Right lobe of liver (tissue), 6 donors: ENCODE data around the gene LGALS8. TPM values are rescaled to one million over a fixed set of nuclear protein-coding genes. Genes with fewer than 3 reads are reported as not detected.

ENCODE experiments used
- ATAC-seq, 4 donors: fragments of 200-7000 bp; cut with Tn5 transposase; one replicate each; pipeline ENCODE4 v1.9.1; 2020; ENCODE audit warnings: mild to moderate bottlenecking in 4 of 4, moderate library complexity in 4 of 4
- DNase-seq, 3 donors: peaks; one replicate each; pipeline ENCODE4 v3.0.0-alpha.2; 2020
- H3K27ac ChIP-seq, 3 donors: fragments of 200-600 bp; one replicate each; pipeline ENCODE4 v1.8.0; 2022
- H3K27me3 ChIP-seq, 2 donors: fragments of 200-600 bp; one replicate each; pipeline ENCODE4 v1.8.0; 2022
- H3K36me3 ChIP-seq, 4 donors: fragments of 200-600 bp; sonication (generic) in 1 of 4; one replicate each; pipeline versions ENCODE4 v1.5.1 to v1.8.0; 2017 to 2022; ENCODE audit warnings: control low read depth in 1 of 4
- H3K4me1 ChIP-seq, 4 donors: fragments of 200-600 bp; sonication (generic) in 1 of 4; one replicate each; pipeline versions ENCODE4 v1.5.1 to v1.8.0; 2017 to 2022; ENCODE audit warnings: control low read depth in 1 of 4
- H3K4me3 ChIP-seq, 3 donors: fragments of 200-600 bp; one replicate each; pipeline ENCODE4 v1.8.0; 2022
- H3K9me3 ChIP-seq, 4 donors: fragments of 200-600 bp; sonication (generic) in 1 of 4; one replicate each; pipeline versions ENCODE4 v1.5.1 to v1.8.0; 2017 to 2022; ENCODE audit warnings: control low read depth in 1 of 4
- POLR2A ChIP-seq: fragments of 450-650 bp; IDR thresholded peaks from one replicate; pipeline ENCODE4 v1.6.1; 2017; ENCODE audit warnings: antibody characterized with exemption, mild to moderate bottlenecking
- WGBS: methylation state at CpG from one replicate; pipeline ENCODE4 v1.1.6; 2018; ENCODE audit warnings: low coverage, low lambda C conversion rate; ENCODE audit not compliant: insufficient coverage; ENCODE audit errors: missing lambda C conversion rate; 5-methylcytosine and 5-hydroxymethylcytosine counted together
- intact Hi-C, 2 donors: fragments of 100-400 bp; cut with DNase I; formaldehyde crosslinking; loops; one replicate each; pipeline versions ENCODE4 v1.11.2 to v1.14.1; 2022
- total RNA-seq, 6 experiments: library from RNA; depleted of rRNA in 2 of 6; stranded (reverse); fragments of >200 nt in 2 of 6; fragmentation: NEBNext Ultra II Directional in 3 of 6; extraction: Animal tissue kit (Norgen Biotek cat#: 25700) in 3 of 6; gene quantifications; one replicate each; pipeline versions ENCODE4 v1.1.0 to v1.2.4, GENCODE V29; 2016 to 2023
- TF ChIP-seq, protein P1 (sequence below), 4 donors: fragments of 200-600 bp in 3 of 4; fragments of 450-650 bp in 1 of 4; IDR thresholded peaks; one replicate each; pipeline versions ENCODE4 v1.5.1 to v1.8.0; 2016 to 2022; ENCODE audit warnings: antibody characterized with exemption in 4 of 4, mild to moderate bottlenecking in 2 of 4
- donor health status: DM: no; HTN: yes; CAD: no.
- donor health status: DM: no; HTN: no; CAD: no.
- donor health status: DM: no; HTN: no; CAD: no.
- donor health status: DM: no; HTN: yes; CAD: no.
- donor health status: DM: no; HTN: yes; CAD: no.

Gene LGALS8
- total RNA-seq, 6 experiments from 2014 or later, result 30.4 to 69.3 (median 42.3) TPM

DNA sequence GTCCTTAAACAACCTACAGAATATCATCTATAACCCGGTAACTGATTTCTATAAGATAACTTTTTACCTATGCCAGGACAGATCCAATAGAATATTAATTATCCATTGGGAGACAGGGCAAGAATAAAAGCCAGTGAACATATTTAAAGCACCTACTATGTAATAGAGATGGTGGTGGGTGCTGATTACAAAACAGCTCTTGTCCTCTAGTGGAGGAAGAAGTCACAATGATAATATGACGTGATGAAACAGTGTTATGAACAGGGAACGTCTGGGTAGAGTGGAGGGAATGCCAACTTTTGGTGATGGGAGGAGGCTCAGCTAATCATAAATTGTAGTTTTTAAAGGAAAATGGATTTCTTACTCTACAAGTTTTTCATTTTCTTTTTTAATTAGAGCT lies 2.3 kb downstream of the LGALS8 start:
- Histone ChIP-seq H3K9me3 (no peaks in the 10 kb centered on the region), H3K36me3 (peaks cover 0 to 28% (median 6%) of the 10 kb centered on the region in 4 donors), H3K27ac (no peak overlapping the region), H3K27me3 (no peaks in the 10 kb centered on the region), H3K4me3 (no peak overlapping the region), H3K4me1 (peaks cover 0 to 20% (median 2%) of the 10 kb centered on the region in 4 donors)
- DNase-seq (no peak), ATAC-seq (no peak)
- intact Hi-C loops, result no loop called here
- TF ChIP-seq, protein P1, sequence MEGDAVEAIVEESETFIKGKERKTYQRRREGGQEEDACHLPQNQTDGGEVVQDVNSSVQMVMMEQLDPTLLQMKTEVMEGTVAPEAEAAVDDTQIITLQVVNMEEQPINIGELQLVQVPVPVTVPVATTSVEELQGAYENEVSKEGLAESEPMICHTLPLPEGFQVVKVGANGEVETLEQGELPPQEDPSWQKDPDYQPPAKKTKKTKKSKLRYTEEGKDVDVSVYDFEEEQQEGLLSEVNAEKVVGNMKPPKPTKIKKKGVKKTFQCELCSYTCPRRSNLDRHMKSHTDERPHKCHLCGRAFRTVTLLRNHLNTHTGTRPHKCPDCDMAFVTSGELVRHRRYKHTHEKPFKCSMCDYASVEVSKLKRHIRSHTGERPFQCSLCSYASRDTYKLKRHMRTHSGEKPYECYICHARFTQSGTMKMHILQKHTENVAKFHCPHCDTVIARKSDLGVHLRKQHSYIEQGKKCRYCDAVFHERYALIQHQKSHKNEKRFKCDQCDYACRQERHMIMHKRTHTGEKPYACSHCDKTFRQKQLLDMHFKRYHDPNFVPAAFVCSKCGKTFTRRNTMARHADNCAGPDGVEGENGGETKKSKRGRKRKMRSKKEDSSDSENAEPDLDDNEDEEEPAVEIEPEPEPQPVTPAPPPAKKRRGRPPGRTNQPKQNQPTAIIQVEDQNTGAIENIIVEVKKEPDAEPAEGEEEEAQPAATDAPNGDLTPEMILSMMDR (IDR thresholded peaks at IDR 0.05), result no peak
- TF ChIP-seq POLR2A, result no peak
- WGBS, result 65% methylated on average over 3 of the region's 3 CpGs

DNA sequence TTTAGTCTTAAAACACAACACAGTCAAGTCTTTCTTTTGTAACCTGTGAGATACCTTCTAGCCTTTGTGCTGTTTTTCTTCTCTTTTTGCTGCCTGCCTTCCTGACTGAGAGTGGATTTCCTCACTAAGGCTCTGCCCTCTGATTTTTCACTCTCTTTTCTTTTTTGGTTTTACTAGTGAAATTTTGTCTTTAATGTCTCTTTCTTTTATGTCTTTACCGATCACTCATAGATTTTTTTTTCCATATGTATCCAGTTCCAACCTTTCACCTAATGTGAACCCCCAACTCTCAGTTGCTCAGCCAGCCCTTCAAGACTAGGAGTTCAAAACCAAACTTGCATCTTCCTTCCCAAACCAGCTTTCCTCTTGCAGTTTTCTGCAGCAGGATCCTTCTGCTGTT lies 6.5 kb downstream of the LGALS8 start:
- intact Hi-C loops, result no loop called here
- no peaks in the 10 kb centered on the region for H3K27me3 ChIP-seq
- no peak overlapping the region for H3K4me3 ChIP-seq
- H3K4me1 ChIP-seq, result peaks cover 0 to 19% (median 8%) of the 10 kb centered on the region in 4 donors
- ATAC-seq (no peak), DNase-seq (no peak)
- H3K36me3 ChIP-seq, result peaks cover 0 to 30% (median 6%) of the 10 kb centered on the region in 4 donors
- H3K27ac ChIP-seq, result no peak overlapping the region
- 100% methylated on average over 1 of the region's 1 CpG for WGBS
- TF ChIP-seq, protein P1 (IDR thresholded peaks at IDR 0.05), result no peak
- no peak for TF ChIP-seq POLR2A
- H3K9me3 ChIP-seq, result no peaks in the 10 kb centered on the region

DNA sequence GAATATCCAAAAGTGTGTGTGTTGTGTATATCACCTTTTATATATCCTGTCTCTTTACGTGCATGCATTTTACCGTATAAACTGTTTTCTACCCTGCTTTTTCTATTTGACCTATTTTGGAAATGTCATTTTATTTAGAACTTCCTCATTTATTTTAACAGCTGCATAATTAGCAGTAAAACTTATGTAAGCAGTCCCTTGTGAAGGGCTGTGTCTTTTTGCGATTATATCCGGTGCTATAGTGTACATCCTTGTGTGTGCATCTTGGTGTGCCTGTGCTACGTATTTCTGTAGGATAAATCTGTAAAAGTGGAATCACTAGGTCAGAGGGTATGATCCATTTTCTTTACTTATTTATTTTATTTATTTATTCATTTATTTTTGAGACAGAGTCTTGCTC lies 7.2 kb downstream of the LGALS8 start:
- no peak for ATAC-seq

DNA sequence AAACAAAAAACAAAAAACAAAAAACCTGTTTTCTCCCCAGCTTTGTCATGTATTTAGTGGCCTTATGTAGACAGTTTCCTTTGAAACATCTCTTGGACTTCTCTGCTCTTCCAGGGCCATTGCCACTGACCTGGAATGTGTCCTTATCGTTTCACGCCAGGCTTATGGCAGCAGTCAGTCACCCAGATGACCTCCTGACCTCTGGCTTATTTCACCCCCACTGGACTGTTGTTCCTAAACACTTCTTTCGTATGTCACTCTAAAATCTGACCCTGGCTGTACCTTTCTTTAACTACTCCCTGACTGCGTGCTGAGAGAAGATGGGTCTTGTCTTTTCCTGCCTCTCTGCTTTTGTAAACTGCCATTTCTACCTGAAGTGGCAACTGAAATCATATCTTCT lies 9.1 kb downstream of the LGALS8 start:
- Histone ChIP-seq H3K9me3 (no peaks in the 10 kb centered on the region), H3K36me3 (peaks cover 0 to 13% (median 0%) of the 10 kb centered on the region in 4 donors), H3K4me3 (no peak overlapping the region), H3K4me1 (peaks cover 0 to 29% (median 14%) of the 10 kb centered on the region in 4 donors), H3K27ac (no peak overlapping the region), H3K27me3 (no peaks in the 10 kb centered on the region)
- DNase-seq (no peak), ATAC-seq (peak; percentile 51 to 66 (median 58))
- WGBS, result 30% methylated on average over 4 of the region's 4 CpGs
- intact Hi-C loops, result no loop called here
- TF ChIP-seq, protein P1 (IDR thresholded peaks at IDR 0.05), result no peak
- no peak for TF ChIP-seq POLR2A

More for the DNA sequence above, 7.2 kb downstream of the LGALS8 start:
- intact Hi-C loops, result no loop called here
- WGBS, result 59% methylated on average over 5 of the region's 5 CpGs
- TF ChIP-seq POLR2A, result no peak
- TF ChIP-seq, protein P1 (IDR thresholded peaks at IDR 0.05), result no peak
- no peak for DNase-seq
- Histone ChIP-seq H3K27ac (peak overlapping the region in 1 of 3 donors; percentile 13), H3K27me3 (no peaks in the 10 kb centered on the region), H3K4me1 (peaks cover 0 to 24% (median 11%) of the 10 kb centered on the region in 4 donors), H3K36me3 (peaks cover 0 to 25% (median 5%) of the 10 kb centered on the region in 4 donors), H3K9me3 (no peaks in the 10 kb centered on the region), H3K4me3 (no peak overlapping the region)
